Activated naive CD4-positive, alpha-beta T cell treated with anti-CD3 and anti-CD28 coated beads, Interleukin-2, amount 10 ng/mL, durations not matched to agents 5 hours and 36 hours (primary cell): ENCODE data around the gene BLTP1. TPM values are rescaled to one million over a fixed set of nuclear protein-coding genes. Genes with fewer than 3 reads are reported as not detected.

Source experiments
- total RNA-seq, 2 experiments: library from RNA; stranded (reverse); gene quantifications; one replicate each; pipeline ENCODE4 v1.2.3, GENCODE V29; 2021

BLTP1 gene, protein sequence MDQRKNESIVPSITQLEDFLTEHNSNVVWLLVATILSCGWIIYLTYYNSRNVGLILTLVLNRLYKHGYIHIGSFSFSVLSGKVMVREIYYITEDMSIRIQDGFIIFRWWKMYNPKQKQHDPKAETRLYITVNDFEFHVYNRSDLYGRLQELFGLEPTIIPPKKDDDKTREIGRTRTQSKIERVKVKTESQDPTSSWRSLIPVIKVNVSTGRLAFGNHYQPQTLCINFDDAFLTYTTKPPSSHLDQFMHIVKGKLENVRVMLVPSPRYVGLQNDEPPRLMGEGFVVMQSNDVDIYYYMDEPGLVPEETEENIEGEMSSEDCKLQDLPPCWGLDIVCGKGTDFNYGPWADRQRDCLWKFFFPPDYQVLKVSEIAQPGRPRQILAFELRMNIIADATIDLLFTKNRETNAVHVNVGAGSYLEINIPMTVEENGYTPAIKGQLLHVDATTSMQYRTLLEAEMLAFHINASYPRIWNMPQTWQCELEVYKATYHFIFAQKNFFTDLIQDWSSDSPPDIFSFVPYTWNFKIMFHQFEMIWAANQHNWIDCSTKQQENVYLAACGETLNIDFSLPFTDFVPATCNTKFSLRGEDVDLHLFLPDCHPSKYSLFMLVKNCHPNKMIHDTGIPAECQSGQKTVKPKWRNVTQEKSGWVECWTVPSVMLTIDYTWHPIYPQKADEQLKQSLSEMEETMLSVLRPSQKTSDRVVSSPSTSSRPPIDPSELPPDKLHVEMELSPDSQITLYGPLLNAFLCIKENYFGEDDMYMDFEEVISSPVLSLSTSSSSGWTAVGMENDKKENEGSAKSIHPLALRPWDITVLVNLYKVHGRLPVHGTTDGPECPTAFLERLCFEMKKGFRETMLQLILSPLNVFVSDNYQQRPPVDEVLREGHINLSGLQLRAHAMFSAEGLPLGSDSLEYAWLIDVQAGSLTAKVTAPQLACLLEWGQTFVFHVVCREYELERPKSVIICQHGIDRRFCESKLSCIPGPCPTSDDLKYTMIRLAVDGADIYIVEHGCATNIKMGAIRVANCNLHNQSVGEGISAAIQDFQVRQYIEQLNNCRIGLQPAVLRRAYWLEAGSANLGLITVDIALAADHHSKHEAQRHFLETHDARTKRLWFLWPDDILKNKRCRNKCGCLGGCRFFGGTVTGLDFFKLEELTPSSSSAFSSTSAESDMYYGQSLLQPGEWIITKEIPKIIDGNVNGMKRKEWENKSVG (N-terminal part only)
- 10 to 100 TPM; 39.3 to 46.4 TPM for total RNA-seq

DNA sequence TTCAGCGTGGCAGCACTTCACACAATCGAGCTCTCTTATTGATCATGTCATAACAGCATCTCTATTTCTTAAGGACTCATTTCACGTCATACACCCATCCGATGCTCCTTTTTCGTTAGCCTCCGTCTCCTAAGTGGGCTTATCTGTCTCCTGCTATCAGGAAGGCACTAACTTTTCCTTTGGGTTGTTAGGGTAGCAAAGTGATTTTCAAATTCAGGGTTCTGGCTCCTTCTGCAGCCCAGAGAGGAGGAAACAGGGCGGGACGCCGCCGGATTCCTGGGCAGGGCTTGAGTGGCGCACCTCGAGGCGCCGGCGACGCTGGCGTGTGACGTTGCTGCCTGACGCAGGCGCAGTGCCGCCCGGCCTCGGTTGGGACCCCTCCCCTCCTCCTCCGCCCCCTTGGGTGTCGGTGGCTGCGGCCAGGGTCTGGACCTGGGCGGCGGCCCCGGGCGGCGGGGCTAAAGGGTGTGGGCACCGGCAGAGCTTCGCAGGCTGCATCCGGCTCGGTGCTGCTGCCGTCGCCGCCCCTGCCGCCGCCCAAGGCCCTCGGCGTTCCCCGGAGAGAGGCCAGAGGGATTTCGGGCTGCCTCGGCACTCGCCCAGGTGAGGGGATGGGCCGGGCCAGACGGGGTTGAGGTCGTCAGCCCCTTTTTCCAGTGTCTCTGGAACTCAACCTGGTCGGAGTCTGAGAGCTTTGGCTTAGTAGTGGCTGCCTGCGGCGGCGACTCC lies at the start of gene BLTP1:
Gene BLTP1, plus strand, starts transcription at position 350 of the 729 bp plus-strand sequence. CDS start 18,317 bp downstream, outside the sequence.

Other genes with a start within 250 kb of the BLTP1 start
- under 1 TPM; 0.68 to 0.82 TPM for gene TRPC3, start 200.3 kb upstream of the BLTP1 start, total RNA-seq
- gene ADAD1, start 226.7 kb downstream of the BLTP1 start, total RNA-seq = not detected